ENCODE data around the gene BMP7. TPM values are rescaled to one million over a fixed set of nuclear protein-coding genes. Genes with fewer than 3 reads are reported as not detected.
A peak's percentile ranks its signal among the peaks of the same experiment; 100 is the strongest.

The BMP7 gene
- total and polyA plus RNA-seq, 9 of the 15 experiments (the other 6 are each of a cell fraction or from before 2014, with no cell fraction given) = 0.18 TPM; not detected in 8

- 0% methylated on average over 8 of the region's 8 CpGs for WGBS (ENCODE audit: insufficient coverage, low coverage, missing lambda C conversion rate)
- CTCF ChIA-PET (ENCODE audit: low intra/inter-chr PET ratio) = no interaction called here
- no TSS peak for BruUV-seq (replicated peaks)
- TF ChIP-seq NFIX (CRISPR knock-in tag; IDR thresholded peaks at IDR 0.05; ENCODE audit: low read depth) = no peak
- TF ChIP-seq FUS (optimal IDR thresholded peaks at IDR 0.05; ENCODE audit: low read depth, low read length) = no peak
- no peak for TF ChIP-seq SIX5 (IDR thresholded peaks at IDR 0.05; ENCODE audit: borderline replicate concordance in 1 of 2, insufficient read depth in 1 of 2, low read depth in 1 of 2, low read length in 2 of 2)
- no peak for TF ChIP-seq MYNN (IDR thresholded peaks at IDR 0.05)
- no peak for TF ChIP-seq MYNN (CRISPR knock-in tag; IDR thresholded peaks at IDR 0.05)
- TF ChIP-seq EWSR1 (IDR thresholded peaks at IDR 0.05; ENCODE audit: borderline replicate concordance, low read depth, partially characterized antibody) = peak; percentile 70
- TF ChIP-seq ZBTB11 (CRISPR knock-in tag; IDR thresholded peaks at IDR 0.05) = peak in 1 of 3 experiments; percentile 14; a peak in 2 of 6 replicates
- no peak for TF ChIP-seq TFAM (CRISPR knock-in tag; conservative IDR thresholded peaks at IDR 0.05)
- no peak for TF ChIP-seq HINFP (tag; conservative IDR thresholded peaks at IDR 0.05; ENCODE audit: low read depth)
- TF ChIP-seq PKNOX1 (IDR thresholded peaks at IDR 0.05) = no peak
- TF ChIP-seq FOXO4 (CRISPR knock-in tag; IDR thresholded peaks at IDR 0.05) = no peak
- no peak for TF ChIP-seq KDM2B (CRISPR knock-in tag; IDR thresholded peaks at IDR 0.05)
- TF ChIP-seq SAFB2 (IDR thresholded peaks at IDR 0.05; ENCODE audit: borderline replicate concordance, low read depth, low read length, severe bottlenecking) = no peak
These were observed 2.1 kb upstream of the BMP7 start for GRCh38 chr20:57268399-57269076.

More at GRCh38 chr20:57268399-57269076, 2.1 kb upstream of the BMP7 start:
- Histone ChIP-seq H2AFZ (ENCODE audit: low read depth, low read length) (no peak overlapping the region), H3K9ac (ENCODE audit: insufficient read depth in 1 of 2, low read depth in 2 of 2, low read length in 2 of 2) (no peak overlapping the region), H3K4me1 (replicated peaks in 1 of 2; ENCODE audit: control insufficient read depth in 2 of 2, insufficient read depth in 2 of 2, low read length in 2 of 2) (peaks cover 0 to 22% of the 10 kb centered on the region in 2 experiments; a peak in 3 of 5 replicates), H3K9me1 (ENCODE audit: control insufficient read depth, insufficient read depth, low read length) (peaks cover 2% of the 10 kb centered on the region), H4K20me1 (replicated peaks; ENCODE audit: control insufficient read depth, insufficient read depth, low read length) (peaks cover 5% of the 10 kb centered on the region; the same call in 1 of the 2 replicates), H3K4me3 (no peak overlapping the region), H3K79me2 (ENCODE audit: control insufficient read depth, insufficient read depth, low read length) (no peaks in the 10 kb centered on the region), H3K9me3 (replicated peaks; ENCODE audit: control insufficient read depth, insufficient read depth, low read depth, low read length) (no peaks in the 10 kb centered on the region), H3K27ac (ENCODE audit: extremely low read depth, low read depth, low read length) (no peak overlapping the region), H3K36me3 (ENCODE audit: control insufficient read depth, insufficient read depth, low read length) (no peaks in the 10 kb centered on the region), H3K27me3 (ENCODE audit: control insufficient read depth in 2 of 2, insufficient read depth in 2 of 2, low read length in 2 of 2) (peaks cover 19 to 55% of the 10 kb centered on the region in 2 experiments), H3K4me2 (ENCODE audit: insufficient read depth, low read length) (no peak overlapping the region)
- no peak for ATAC-seq
- POLR2A ChIA-PET = no interaction called here
- DNase-seq (ENCODE audit: extremely low read depth in 1 of 4, low spot score in 3 of 4) = no peak
- FAIRE-seq = no peak
- intact Hi-C loops (cut with micrococcal nuclease) (no loop called here), in situ Hi-C loops (cut with MboI) (no loop called here)

Measured in K562 (cell line).